K562 (cell line): ENCODE data around the gene TMEM61. TPM values are rescaled to one million over a fixed set of nuclear protein-coding genes. Genes with fewer than 3 reads are reported as not detected.

ENCODE experiments used
- ATAC-seq: fragments of 200-7000 bp; cut with Tn5 transposase; 3 replicates; pipeline ENCODE4 v1.9.1; 2020; ENCODE audit warnings: moderate library complexity
- BruUV-seq: library from RNA; stranded (reverse); fragments of 400-500 nt; replicated peaks from 2 replicates; lab custom pipeline; 2021; lab: Mats Ljungman, UMichigan
- CTCF ChIA-PET: fragments of 300-600 bp; formaldehyde crosslinking; extraction: SDS; loops from one replicate; lab custom pipeline; 2021; ENCODE audit warnings: low intra/inter-chr PET ratio; lab: Yijun Ruan, JAX
- POLR2A ChIA-PET: fragments of 300-600, 350-650 bp; sonication (Branson Sonifier 250); formaldehyde crosslinking; extraction: SDS; loops from one replicate; lab custom pipeline; 2021; ENCODE audit warnings: antibody characterized with exemption, inconsistent platforms; lab: Yijun Ruan, JAX
- DNase-seq, 4 experiments: peaks; one replicate each; pipeline versions ENCODE4 v3.0.0 to v3.0.0-alpha.2; 2011 to 2018; ENCODE audit warnings: low spot score in 3 of 4, mixed read lengths in 3 of 4; ENCODE audit errors: extremely low read depth in 1 of 4
- FAIRE-seq: peaks from 2 replicates; lab custom pipeline; 2011; peaks lifted over from hg19 to GRCh38; lab: Jason Lieb, UNC
- H2AFZ ChIP-seq: 2 replicates; pipeline ENCODE4 v1.6.0; 2011; ENCODE audit warnings: low read depth, low read length, control low read depth, inconsistent platforms
- H3K27ac ChIP-seq: fragments of 200-600 bp; 3 replicates; pipeline ENCODE4 v1.8.0; 2011; ENCODE audit warnings: low read depth, mild to moderate bottlenecking, control low read depth, inconsistent platforms, low read length, moderate library complexity, mixed read lengths; ENCODE audit errors: extremely low read depth
- H3K27me3 ChIP-seq, 2 experiments: fragments of 300-600 bp in 1 of 2; 2 replicates in 1 of 2; 3 replicates in 1 of 2; pipeline versions ENCODE4 v1.6.0 to v1.8.0; 2011; ENCODE audit warnings: inconsistent platforms in 2 of 2, low read length in 2 of 2, mild to moderate bottlenecking in 1 of 2, mixed read lengths in 1 of 2, moderate library complexity in 1 of 2; ENCODE audit not compliant: control insufficient read depth in 2 of 2, insufficient read depth in 2 of 2
- H3K36me3 ChIP-seq: fragments of 300-600 bp; 3 replicates; pipeline ENCODE4 v1.8.0; 2011; ENCODE audit warnings: mild to moderate bottlenecking, low read length, inconsistent platforms; ENCODE audit not compliant: control insufficient read depth, insufficient read depth
- H3K4me1 ChIP-seq, 2 experiments: fragments of 200-600 bp in 1 of 2; replicated peaks in 1 of 2; 2 replicates in 1 of 2; 3 replicates in 1 of 2; pipeline versions ENCODE4 v1.5.1 to v1.8.0; 2011; ENCODE audit warnings: inconsistent platforms in 2 of 2, low read length in 2 of 2, mild to moderate bottlenecking in 1 of 2, mixed read lengths in 1 of 2, moderate library complexity in 1 of 2; ENCODE audit not compliant: control insufficient read depth in 2 of 2, insufficient read depth in 2 of 2
- H3K4me2 ChIP-seq: 2 replicates; pipeline ENCODE4 v1.6.1; 2011; ENCODE audit warnings: low read length, control low read depth, inconsistent platforms, mixed read lengths; ENCODE audit not compliant: insufficient read depth
- H3K4me3 ChIP-seq: fragments of 200-600 bp; sonication (generic), shearing (Covaris generic); 2 replicates; pipeline ENCODE4 v1.5.1; 2016; ENCODE audit warnings: control low read depth, inconsistent platforms
- H3K79me2 ChIP-seq: fragments of 200-600 bp; 3 replicates; pipeline ENCODE4 v1.8.0; 2011; ENCODE audit warnings: low read length, inconsistent platforms; ENCODE audit not compliant: control insufficient read depth, insufficient read depth
- H3K9ac ChIP-seq, 2 experiments: 2 replicates each; pipeline versions ENCODE4 v1.6.0 to v1.6.1; 2011; ENCODE audit warnings: low read depth in 2 of 2, low read length in 2 of 2, control low read depth in 1 of 2, inconsistent platforms in 1 of 2, mild to moderate bottlenecking in 1 of 2, mixed read lengths in 1 of 2; ENCODE audit not compliant: insufficient read depth in 1 of 2
- H3K9me1 ChIP-seq: one replicate; pipeline ENCODE4 v1.6.0; 2011; ENCODE audit warnings: inconsistent platforms, mild to moderate bottlenecking, low read length, moderate library complexity; ENCODE audit not compliant: control insufficient read depth, insufficient read depth
- H3K9me3 ChIP-seq: replicated peaks from 2 replicates; pipeline ENCODE4 v1.5.1; 2011; ENCODE audit warnings: low read depth, low read length, inconsistent platforms; ENCODE audit not compliant: control insufficient read depth, insufficient read depth
- H4K20me1 ChIP-seq: replicated peaks from 2 replicates; pipeline ENCODE4 v1.6.1; 2011; ENCODE audit warnings: low read length, inconsistent platforms, mixed read lengths; ENCODE audit not compliant: control insufficient read depth, insufficient read depth
- CTBP1 ChIP-seq: fragments of 450-650 bp; IDR thresholded peaks from 2 replicates; pipeline ENCODE4 v1.6.1; 2016; ENCODE audit warnings: borderline replicate concordance
- E2F5 ChIP-seq: sonication (generic); formaldehyde crosslinking; IDR thresholded peaks from 2 replicates; pipeline ENCODE4 v1.8.0; 2022; ENCODE audit warnings: mild to moderate bottlenecking, missing genetic modification reagents
- ERF ChIP-seq: fragments of 450-650 bp; formaldehyde crosslinking; IDR thresholded peaks from 2 replicates; pipeline ENCODE4 v1.4.0; 2020; ENCODE audit warnings: mild to moderate bottlenecking, mixed read lengths
- HNRNPLL ChIP-seq: fragments of 200-400 bp; formaldehyde crosslinking; IDR thresholded peaks from 2 replicates; pipeline ENCODE4 v1.6.1; 2017; ENCODE audit warnings: low read length, low read depth, mild to moderate bottlenecking; ENCODE audit not compliant: poor library complexity, severe bottlenecking
- KLF10 ChIP-seq: fragments of 250-450 bp; sonication (Bioruptor Pico); IDR thresholded peaks from 2 replicates; pipeline ENCODE4 v1.6.1; 2021; ENCODE audit warnings: matching md5 sums
- NELFE ChIP-seq: IDR thresholded peaks from 2 replicates; pipeline ENCODE4 v1.6.1; 2011; ENCODE audit warnings: mild to moderate bottlenecking; ENCODE audit not compliant: insufficient read depth, insufficient read length
- NFYB ChIP-seq: IDR thresholded peaks from 2 replicates; pipeline ENCODE4 v1.6.1; 2011; ENCODE audit warnings: mild to moderate bottlenecking, moderate library complexity; ENCODE audit not compliant: insufficient read length; ENCODE audit errors: extremely low read depth
- REST ChIP-seq, 2 experiments: fragments of 450-650 bp; formaldehyde crosslinking in 1 of 2; IDR thresholded peaks; 2 replicates each; pipeline versions ENCODE4 v1.4.0 to v1.6.1; 2014 to 2020; ENCODE audit warnings: mild to moderate bottlenecking in 2 of 2, borderline replicate concordance in 1 of 2, low read depth in 1 of 2
- TEAD4 ChIP-seq, 2 experiments: sonication (generic) in 1 of 2; formaldehyde crosslinking in 1 of 2; IDR thresholded peaks; 2 replicates each; pipeline versions ENCODE4 v1.6.1 to v1.8.0; 2012 to 2022; ENCODE audit warnings: borderline replicate concordance in 1 of 2, inconsistent platforms in 1 of 2, low read length in 1 of 2, mild to moderate bottlenecking in 1 of 2, missing genetic modification reagents in 1 of 2
- TFAM ChIP-seq: fragments of 250-450 bp; sonication (Bioruptor Pico); conservative IDR thresholded peaks from 2 replicates; pipeline ENCODE4 v1.5.0; 2021; ENCODE audit warnings: mild to moderate bottlenecking, moderate library complexity
- ZNF274 ChIP-seq: IDR thresholded peaks from 2 replicates; pipeline ENCODE4 v1.6.1; 2011; ENCODE audit warnings: low read depth, mild to moderate bottlenecking, low read length, moderate library complexity, borderline replicate concordance
- ZNF644 ChIP-seq: fragments of 200-800 bp; sonication (Bioruptor generic); IDR thresholded peaks from 2 replicates; pipeline ENCODE4 v1.6.1; 2016; ENCODE audit warnings: low read depth, missing genetic modification characterization, missing compliant biosample characterization
- ZNF76 ChIP-seq: fragments of 250-450 bp; sonication (Bioruptor Pico); IDR thresholded peaks from 2 replicates; pipeline ENCODE4 v1.4.0; 2020; ENCODE audit warnings: mild to moderate bottlenecking, moderate library complexity, borderline replicate concordance
- WGBS: fragments of 100-300 bp; shearing (Covaris generic); methylation state at CpG from one replicate; pipeline ENCODE4 v1.1.6; 2016; ENCODE audit warnings: low coverage, mixed read lengths; ENCODE audit not compliant: insufficient coverage; ENCODE audit errors: missing lambda C conversion rate; 5-methylcytosine and 5-hydroxymethylcytosine counted together
- in situ Hi-C: fragments of 300-500 bp; cut with MboI; formaldehyde crosslinking; loops from 4 replicates; pipeline ENCODE4 v1.15.0; 2018; ENCODE audit warnings: inconsistent platforms, mixed read lengths
- intact Hi-C: fragments of 100-400 bp; cut with micrococcal nuclease; formaldehyde crosslinking; loops from 2 replicates; pipeline ENCODE4 v1.14.2; 2022
- polyA plus RNA-seq, 8 experiments: library from polyadenylated mRNA; depleted of rRNA in 4 of 8; stranded (reverse) in 5 of 8; unstranded in 3 of 8; fragments of >200 nt; fragmentation: Nextera tagmentation in 2 of 8; fragmentation: Illumina TruSeq in 1 of 8; extraction: Ambion mirVana in 2 of 8; extraction: Trizol in 1 of 8; gene quantifications; 2 replicates each; pipeline versions ENCODE4 v1.2.1 to v1.2.3, GENCODE V29; 2011 to 2014; ENCODE audit warnings: inconsistent platforms in 1 of 8, missing spikeins in 1 of 8
- total RNA-seq, 7 experiments: library from RNA; depleted of rRNA in 6 of 7; stranded (reverse); fragments of >200 nt in 6 of 7; fragmentation: Illumina TruSeq in 2 of 7; extraction: Trizol in 2 of 7; gene quantifications; 2 replicates each; pipeline versions ENCODE4 v1.2.1 to v1.2.3, GENCODE V29; 2011 to 2021; ENCODE audit warnings: low replicate concordance in 1 of 7

Gene TMEM61
- total and polyA plus RNA-seq, 9 of the 15 experiments (the other 6 are each of a cell fraction or from before 2014, with no cell fraction given), result not detected

GRCh38 chr1:54931275-54931840 is 49.1 kb upstream of the TMEM61 start:
- no peak for ATAC-seq
- intact Hi-C loops, result no loop called here
- Histone ChIP-seq H3K27me3 (peaks cover 2 to 4% of the 10 kb centered on the region in 2 experiments; a peak in 1 of 5 replicates), H4K20me1 (no peaks in the 10 kb centered on the region), H2AFZ (no peak overlapping the region), H3K36me3 (no peaks in the 10 kb centered on the region), H3K9me3 (0 out of 2 replicates have a peak, but pooled peaks cover 2% of the 10 kb centered on the region), H3K4me2 (no peak overlapping the region), H3K4me3 (no peak overlapping the region), H3K9me1 (no peaks in the 10 kb centered on the region), H3K79me2 (no peaks in the 10 kb centered on the region), H3K9ac (no peak overlapping the region), H3K27ac (no peak overlapping the region), H3K4me1 (peaks cover 0 to 7% of the 10 kb centered on the region in 2 experiments; a peak in 3 of 5 replicates)
- DNase-seq, result no peak
- no TSS peak for BruUV-seq
- CTCF ChIA-PET, result no interaction called here
- in situ Hi-C loops, result no loop called here
- no peak for FAIRE-seq
- POLR2A ChIA-PET, result interaction anchor here (1.1 to 1.2 kb wide), 2 partner anchors 9 to 71 kb away, joined by 4 read pairs; no protein-coding TSS in a partner anchor
- 0% methylated on average over 1 of the region's 1 CpG for WGBS
- TF ChIP-seq CTBP1 (no peak), ZNF76 (CRISPR knock-in tag) (no peak), ERF (CRISPR knock-in tag) (no peak), NELFE (no peak), KLF10 (CRISPR knock-in tag) (no peak), TFAM (CRISPR knock-in tag) (no peak), ZNF274 (no peak), REST (IDR thresholded peaks at IDR 0.05; ENCODE audit: borderline replicate concordance) (no peak), REST (CRISPR knock-in tag; IDR thresholded peaks at IDR 0.05; ENCODE audit: low read depth) (no peak), NFYB (no peak), TEAD4 (IDR thresholded peaks at IDR 0.05; ENCODE audit: low read length) (no peak), TEAD4 (CRISPR knock-in tag; IDR thresholded peaks at IDR 0.05; ENCODE audit: borderline replicate concordance) (no peak), E2F5 (CRISPR knock-in tag) (no peak), ZNF644 (tag) (no peak), HNRNPLL (no peak)
